Nucleus accumbens (tissue), 56 donors: ENCODE measurements around the gene ADGRG1.

Source experiments
- DNase-seq, 56 donors: peaks; one replicate each; lab custom pipeline; 2025; lab: John Stamatoyannopoulos, UW

The ADGRG1 gene

DNA sequence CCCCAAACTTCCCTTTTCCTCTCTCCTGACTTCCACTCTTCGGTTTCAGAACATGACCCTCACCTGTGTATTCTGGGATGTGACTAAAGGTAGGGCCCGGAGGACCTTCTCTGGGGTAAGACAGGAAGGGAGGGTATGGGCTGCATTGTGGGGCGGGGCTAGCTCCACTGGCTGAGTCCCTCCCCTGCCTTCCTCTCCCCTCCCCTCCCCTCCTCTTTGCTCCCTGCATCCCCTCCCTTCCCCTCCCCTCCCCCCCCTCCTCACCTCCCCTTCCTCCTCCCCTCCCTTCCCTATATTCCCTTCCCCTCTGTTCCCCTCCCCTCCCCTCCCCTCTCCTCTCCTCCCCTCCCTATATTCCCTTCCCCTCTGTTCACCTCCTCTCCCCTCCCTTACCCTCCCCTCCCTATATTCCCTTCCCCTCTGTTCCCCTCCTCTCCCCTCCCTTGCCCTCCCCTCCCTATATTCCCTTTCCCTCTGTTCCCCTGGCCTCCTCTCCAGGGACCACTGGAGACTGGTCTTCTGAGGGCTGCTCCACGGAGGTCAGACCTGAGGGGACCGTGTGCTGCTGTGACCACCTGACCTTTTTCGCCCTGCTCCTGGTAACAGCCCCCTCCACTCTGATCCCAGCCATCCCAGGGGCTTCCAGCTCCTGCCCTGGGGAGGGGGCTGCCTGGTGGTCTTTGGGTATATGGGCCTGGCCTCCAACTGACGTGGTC, 51.5 kb downstream of the ADGRG1 start:
- DNase-seq, result no peak

DNA sequence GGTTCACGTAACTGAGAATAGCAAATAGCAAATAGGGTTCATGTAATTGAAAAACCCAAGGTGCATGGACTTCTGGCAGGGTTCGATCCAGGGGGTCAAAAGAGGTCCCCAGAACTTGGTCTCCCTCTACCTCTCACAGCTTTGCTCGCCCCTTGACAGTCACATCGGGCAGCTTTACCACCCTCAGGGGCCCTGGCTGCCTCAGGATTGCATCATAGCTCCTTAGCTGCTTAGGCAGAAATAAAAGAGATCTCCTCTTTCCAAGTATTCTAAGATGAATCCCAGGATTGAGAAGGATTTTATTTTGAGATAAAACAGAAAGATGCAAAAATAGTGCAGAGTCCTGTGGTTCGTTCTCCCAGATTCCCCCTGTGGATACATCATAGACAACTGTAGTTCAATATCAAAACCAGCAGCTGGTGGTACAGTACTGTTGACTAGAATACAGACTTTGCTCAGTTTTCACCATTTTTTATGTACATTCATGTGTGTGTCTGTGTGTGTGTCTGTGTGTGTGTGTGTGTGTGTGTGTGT, 52.5 kb downstream of the ADGRG1 start:
- DNase-seq, result no peak

DNA sequence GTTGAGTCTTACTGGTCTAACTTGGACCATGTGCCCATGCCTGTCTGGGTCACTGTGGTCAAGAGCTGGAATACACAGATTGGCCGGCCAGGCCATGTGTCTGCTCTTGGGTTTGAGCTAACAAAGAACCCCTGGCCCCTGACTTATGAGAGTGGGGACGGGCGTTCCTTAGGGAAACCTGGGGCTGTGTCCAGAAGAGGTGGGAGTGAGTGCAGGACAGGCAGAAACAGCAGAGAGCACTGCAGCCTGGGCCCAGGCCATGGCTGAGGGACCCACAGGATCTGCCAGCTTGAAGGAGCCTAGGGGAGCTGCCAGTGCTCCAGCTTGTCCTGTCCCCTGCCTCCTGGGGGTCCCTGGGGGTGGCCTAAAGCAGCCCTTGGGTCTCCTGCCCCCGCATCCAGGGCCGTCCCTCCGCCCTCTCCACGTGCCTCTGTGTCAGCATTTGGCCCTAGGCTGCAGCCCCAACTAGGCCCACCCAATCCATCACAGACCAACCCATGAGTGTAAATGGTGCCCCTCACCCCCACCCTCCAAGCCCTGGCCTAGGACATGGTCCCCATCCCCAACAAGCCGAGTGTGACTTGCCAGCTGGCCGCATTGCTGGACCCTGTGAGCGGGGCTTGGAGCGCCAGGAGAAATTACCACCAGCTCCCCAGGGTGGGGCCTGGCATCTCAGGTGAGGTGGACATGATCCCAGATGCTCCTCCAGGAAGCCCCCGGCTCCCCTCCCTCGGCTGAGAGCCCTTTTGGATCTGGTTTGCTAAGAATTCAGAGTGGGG, 53.7 kb downstream of the ADGRG1 start:
- DNase-seq, result no peak

DNA sequence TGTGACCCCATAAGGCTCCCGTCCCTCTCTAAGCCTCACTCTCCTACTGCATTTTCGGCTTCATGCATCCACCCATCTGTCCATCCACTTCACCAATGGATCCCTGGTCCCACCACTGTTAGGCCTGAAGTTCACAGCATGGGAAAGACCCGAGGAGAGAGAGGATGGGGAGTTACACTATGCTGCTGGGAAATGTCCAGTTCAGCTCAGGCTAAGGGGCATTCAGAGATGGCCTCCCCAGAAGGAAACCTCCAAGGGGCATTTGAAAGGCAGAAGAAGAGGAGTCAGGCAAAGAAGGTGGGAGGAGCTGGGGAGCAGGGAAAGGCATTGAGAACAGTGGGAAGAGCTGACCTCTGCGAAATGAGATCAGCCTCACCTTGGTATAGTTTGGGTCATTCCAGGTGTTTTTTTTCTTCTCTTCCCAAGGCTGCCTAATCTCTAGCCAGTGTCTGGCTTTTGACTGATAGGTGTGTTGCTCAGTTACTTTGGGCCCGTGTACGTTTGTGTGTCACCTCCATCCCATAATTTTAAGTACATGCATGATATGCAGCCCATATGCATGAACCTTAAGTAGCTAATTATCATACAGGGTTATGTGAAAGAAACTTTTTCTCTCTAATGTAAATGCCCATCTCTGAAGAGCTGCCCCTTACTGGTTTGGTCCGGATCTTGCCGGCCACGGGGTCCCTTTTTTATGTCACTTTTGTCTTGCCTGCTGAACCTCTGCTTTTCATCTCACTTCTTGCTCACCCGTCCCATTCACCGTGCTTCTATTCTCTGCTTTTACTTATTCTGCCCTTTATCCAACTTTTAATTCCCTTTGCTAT, 54.6 kb downstream of the ADGRG1 start:
- DNase-seq, result no peak

DNA sequence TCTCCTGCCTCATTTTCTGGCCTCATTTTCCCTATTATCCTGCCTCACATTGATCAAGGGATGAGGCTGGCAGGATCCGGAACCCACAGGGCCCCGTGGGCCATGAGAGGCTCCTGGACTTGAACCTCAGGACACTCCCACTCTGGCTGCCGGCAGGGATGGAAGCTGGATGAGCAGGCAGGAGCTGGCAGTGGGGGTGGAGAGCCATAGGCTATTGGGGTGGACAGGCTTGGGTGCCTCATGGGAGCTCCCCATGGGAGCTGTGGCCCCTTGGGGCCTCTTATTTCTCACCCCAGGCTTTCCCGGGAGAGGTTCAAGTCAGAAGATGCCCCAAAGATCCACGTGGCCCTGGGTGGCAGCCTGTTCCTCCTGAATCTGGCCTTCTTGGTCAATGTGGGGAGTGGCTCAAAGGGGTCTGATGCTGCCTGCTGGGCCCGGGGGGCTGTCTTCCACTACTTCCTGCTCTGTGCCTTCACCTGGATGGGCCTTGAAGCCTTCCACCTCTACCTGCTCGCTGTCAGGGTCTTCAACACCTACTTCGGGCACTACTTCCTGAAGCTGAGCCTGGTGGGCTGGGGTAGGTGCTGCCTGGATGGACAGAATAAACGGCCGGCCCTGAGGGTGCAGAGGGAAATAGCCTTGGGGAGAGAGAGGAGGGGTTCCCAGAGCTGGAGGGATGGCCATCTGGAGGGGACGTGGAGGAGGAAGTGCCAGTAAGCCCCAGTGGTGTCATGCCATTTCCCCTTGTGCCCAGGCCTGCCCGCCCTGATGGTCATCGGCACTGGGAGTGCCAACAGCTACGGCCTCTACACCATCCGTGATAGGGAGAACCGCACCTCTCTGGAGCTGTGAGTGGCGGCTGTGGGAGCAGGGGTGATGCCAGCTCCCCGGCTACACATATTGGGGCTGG, 55.5 kb downstream of the ADGRG1 start:
- no peak for DNase-seq

DNA sequence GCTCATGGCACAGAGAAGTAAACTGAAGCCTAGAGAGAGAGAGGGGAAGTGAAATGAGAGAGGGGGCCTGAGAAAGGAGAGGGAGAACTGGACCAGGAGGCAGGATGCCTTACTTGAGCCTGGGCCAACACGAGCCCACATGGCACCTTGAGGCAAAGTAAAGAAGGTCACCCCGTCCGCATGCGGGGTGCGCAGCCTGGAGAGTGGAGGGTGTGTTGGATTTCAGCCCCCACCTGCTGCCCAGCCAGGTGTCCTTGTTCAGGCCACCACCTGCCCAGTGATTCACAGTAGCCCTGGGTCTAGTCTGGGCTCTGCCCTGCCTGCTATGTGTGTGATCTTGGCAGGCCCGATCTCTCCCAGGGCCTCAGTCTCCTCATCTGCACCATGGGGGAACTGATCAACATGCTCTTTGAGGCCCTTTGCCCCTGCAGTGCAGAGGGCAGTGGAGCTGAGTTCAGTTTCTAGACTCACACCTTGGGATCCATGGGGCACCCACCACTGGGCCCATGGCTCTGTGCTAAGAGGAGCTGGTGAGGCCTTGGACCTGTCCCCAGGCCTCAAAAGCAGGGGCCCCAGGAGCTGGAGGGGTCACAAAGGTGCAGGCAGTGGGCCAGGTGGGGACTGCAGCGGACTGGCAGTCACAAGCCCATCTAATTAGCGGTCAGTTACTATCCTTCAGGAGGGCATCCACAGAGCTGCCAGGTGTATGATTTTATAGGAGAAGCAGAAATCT, 56.4 kb downstream of the ADGRG1 start:
- DNase-seq, result no peak

DNA sequence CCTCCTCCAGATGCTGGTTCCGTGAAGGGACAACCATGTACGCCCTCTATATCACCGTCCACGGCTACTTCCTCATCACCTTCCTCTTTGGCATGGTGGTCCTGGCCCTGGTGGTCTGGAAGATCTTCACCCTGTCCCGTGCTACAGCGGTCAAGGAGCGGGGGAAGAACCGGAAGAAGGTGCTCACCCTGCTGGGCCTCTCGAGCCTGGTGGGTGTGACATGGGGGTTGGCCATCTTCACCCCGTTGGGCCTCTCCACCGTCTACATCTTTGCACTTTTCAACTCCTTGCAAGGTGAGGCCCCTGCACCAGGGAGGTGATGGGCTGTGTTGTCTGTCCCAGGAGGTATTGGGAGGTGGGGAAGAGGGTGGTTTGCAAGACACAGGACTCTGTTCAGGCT, 57.2 kb downstream of the ADGRG1 start:
- DNase-seq, result no peak

DNA sequence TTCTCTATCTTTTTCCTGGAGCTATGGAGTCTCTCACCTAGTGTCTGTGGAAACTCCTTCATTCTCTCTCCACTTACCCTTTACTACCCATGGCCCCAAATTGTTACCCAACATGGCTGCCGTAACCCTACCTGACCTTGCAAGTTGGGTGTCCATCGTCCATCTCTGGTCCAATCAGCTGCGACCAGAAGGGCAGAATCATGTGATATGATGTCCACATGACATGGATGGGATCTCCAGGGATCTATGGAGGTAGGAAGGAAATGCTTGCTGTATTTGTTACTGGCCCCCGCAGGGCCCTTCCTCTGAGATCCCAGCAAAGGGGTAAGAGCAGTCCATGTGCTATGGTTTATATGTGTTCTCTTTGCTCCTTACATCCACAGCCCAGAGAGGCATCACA, 58.1 kb downstream of the ADGRG1 start:
- no peak for DNase-seq

DNA sequence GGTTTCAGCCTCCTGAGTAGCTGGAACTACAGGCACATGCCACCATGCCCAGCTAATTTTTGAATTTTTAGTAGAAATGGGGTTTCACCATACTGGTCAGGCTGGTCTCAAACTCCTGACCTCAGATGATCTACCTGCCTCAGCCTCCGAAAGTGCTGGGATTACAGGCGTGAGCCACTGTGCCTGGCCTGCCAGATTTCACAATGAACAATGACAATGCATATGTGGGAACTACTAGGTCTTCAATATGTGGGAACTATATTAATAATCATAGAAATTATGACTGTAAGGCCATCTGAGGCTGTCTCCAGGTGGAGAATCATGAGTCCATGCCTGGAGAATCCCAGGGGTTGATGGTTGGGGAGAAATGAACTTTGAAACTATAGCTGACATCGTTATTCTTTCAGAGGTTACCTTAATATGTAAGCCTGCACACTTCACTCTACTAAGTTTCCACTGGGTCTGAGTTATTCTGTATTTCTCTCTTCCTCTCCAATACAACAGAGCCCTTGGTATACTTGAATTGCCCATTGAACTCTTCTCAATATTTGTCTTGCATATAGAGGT, 59.0 kb downstream of the ADGRG1 start:
- DNase-seq, result no peak

DNA sequence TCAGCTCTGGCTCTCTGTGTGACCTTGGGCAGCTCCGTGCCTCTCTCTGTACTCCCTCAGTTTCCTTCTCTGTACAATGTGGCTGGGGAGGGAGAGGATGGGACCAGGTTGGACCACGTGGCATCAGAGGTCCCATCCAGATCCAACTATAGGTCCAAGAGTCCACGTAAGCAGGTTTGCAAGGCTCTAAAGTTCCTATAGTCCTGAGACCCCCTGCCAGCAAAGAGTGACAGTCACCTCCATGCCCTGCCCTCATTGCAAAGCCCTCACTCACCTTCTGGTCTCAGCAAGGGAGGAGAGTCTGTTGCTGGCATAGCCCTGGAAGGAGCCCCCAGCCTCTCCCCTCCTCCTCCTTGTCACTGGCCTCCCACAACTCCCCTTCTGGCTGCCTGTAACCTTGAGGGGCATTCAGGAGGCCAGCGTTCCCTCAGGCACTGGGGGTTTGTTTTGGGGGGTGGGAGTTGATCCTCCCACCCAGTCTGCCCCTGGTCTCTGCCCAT, 60.1 kb downstream of the ADGRG1 start:
- DNase-seq, result no peak

DNA sequence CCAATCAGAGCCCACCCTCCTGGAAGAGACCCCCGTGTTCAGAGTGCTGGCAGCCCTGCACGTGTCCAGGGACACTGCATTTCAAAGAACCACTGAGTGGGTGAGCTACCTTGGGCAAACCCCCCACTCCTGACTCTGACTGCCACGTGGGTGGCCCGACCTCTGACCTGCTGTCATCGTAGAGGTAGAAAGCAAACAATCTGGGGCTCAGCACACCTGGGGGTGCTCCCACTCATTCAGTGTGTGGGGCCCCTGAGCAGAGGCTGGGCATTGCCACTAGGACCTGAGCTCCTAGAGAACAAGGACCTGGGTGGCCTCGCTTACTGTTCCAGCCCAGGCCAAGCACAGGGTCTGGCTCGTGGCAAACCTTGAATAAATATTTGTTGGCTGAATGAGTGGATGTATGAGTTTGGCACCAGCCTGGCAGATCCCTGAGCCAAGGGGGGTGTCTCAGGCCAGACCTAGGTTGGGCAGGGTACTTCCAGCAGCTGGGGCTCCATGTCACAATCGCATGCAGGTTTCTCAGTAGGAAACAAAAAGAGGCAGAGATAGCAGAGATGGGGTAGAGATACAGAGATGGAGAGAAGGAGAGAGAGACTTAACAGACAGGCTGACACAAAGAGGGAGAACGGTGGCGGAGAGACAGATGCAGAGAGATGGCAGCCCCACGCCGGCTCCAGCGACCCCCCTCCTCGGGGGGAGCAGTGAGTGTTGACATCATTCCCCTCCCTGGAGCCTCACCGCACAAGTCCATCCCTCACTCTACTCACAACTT, 60.7 kb downstream of the ADGRG1 start:
- DNase-seq, result no peak

DNA sequence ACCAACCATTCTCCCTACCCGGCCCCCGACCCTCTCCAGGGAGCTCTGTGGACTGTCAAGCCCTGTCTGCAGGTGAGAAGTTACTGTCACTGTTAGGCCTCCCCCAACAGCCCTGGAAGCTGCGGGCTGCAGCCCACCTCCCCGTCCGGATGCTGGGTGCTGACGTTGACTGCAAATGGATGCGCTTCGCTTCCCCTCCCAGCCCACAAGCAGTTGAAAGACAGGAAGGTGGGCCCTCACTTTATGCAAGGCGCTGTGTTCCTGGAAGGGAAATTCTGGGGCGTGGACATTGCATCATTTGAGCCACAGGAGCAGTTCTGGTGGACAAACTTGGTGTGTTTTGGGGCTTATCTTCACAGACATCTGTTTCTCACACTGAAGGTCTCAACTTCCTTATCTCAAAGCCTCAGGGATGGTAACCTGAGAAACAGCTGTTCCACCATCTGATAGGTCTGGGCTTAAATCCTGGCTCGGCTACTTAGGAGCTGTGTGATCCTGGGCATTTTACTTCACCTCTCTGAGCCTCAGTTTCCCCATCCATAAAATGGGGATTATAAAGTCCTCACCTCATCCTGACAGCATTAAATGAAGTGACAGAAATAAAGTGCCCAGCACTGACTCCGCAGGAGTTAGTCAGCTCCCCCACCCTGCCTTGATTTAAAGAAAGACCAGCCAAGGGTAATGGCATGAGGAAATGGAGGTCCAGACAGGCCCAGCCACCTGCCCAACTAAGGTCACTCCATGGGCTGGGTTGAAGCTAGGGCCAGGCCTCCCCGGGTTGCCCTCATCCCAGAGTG, 61.5 kb downstream of the ADGRG1 start:
- DNase-seq, result no peak

DNA sequence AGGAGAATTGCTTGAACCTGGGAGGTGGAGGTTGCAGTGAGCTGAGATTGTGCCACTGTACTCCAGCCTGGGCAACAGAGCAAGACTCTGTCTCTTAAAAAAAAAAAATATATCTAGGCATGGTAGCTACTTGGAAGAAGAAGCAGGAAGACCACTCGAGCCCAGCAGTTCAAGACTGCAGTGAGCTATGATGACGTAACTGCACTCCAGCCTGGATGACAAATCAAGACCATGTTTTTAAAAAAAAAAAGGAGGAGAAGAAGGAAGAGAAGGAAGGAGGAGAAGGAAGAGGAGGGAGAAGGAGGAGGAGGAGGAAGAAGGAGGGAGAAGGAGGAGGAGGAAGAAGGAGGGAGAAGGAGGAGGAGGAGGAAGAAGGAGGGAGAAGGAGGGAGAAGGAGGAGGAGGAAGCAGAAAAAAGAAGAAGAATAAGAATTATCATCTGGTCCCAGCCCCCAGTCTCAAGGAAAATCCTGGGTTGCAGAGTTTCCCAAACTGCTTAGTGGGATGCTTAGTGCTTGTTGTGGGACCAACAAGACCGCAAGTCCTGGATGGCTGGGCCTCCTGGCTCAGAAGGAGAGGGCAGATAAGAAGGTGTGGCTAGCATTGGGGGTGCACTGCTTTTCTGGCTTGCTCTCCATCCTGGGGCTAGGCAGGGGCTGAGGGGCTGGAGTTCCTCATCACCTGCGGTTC, 62.5 kb downstream of the ADGRG1 start:
- DNase-seq, result no peak

DNA sequence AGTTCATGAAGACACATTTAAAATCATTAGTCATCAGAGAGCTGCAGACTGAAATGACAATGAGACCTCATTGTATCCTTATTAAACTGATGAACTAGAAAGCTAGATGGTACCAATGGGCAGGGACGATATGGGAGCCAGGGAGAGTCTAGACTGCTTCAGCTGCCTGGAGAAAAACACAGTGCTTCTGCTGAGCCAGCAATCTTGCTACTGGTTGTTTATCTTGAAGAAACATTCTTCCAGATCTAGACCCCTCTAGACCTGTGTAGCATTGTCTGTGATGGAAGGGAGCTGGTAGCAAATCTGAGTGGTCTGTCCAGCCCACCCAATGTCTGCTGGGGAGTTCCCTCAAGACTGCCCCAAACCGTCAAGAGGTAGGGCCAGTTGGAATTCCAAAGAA, 64.2 kb downstream of the ADGRG1 start:
- no peak for DNase-seq

DNA sequence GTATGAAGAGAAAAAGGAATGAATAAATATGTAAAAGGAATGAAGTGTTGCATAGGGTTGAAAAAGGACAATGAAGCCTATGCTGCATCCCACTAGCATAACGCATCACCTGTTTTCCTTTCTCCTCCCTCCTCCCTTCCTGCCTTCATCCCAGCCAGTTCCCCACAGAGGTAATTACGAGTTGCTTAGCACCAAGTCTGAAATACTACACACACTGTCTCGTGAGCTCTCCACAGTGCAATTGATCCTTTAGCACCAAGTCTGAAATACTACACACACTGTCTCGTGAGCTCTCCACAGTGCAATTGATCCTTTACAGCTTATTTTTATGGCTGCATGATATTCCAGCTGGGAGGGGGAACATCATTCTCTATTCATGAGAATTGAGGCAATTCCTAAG, 65.1 kb downstream of the ADGRG1 start:
- DNase-seq, result no peak

DNA sequence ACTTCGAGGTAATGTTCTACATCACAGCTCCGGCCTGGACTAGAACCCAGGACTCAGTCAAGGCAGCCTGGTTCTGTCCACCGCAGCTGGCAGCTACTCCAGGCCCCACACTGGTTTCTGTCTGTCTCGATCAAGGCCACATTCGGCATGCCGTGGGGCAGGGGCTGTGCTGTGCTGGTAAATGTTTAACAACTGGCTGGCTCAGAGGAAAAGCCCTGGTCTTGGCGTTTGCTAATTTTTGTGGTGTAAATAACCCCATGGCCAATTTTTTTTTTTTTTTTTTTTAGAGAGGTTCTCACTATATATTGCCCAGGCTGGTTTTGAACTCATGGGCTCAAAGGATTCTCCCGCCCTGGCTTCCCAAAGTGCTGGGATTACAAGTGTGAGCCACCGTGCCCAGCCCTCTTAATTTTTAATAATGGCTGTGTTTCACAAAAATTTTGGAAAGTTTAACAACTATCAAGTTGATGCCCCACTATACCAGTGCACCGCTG, 65.8 kb downstream of the ADGRG1 start:
- DNase-seq, result no peak
